Measurements from ENCODE around the gene TBK1. TPM values are rescaled to one million over a fixed set of nuclear protein-coding genes. Genes with fewer than 3 reads are reported as not detected.

TBK1 gene
- total and polyA plus RNA-seq, 10 of the 15 experiments (the other 5 are each of a cell fraction or from before 2014, with no cell fraction given), result 13.4 to 49.3 (median 37.7) TPM

- TF ChIP-seq, protein P1, sequence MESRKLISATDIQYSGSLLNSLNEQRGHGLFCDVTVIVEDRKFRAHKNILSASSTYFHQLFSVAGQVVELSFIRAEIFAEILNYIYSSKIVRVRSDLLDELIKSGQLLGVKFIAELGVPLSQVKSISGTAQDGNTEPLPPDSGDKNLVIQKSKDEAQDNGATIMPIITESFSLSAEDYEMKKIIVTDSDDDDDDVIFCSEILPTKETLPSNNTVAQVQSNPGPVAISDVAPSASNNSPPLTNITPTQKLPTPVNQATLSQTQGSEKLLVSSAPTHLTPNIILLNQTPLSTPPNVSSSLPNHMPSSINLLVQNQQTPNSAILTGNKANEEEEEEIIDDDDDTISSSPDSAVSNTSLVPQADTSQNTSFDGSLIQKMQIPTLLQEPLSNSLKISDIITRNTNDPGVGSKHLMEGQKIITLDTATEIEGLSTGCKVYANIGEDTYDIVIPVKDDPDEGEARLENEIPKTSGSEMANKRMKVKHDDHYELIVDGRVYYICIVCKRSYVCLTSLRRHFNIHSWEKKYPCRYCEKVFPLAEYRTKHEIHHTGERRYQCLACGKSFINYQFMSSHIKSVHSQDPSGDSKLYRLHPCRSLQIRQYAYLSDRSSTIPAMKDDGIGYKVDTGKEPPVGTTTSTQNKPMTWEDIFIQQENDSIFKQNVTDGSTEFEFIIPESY (IDR thresholded peaks at IDR 0.05), result no peak
- TF ChIP-seq HDAC2 (IDR thresholded peaks at IDR 0.05) (no peak), BCL3 (IDR thresholded peaks at IDR 0.05; ENCODE audit: borderline replicate concordance, insufficient read depth, low read depth, low read length, poor library complexity, severe bottlenecking) (no peak), YY1 (IDR thresholded peaks at IDR 0.05; ENCODE audit: low read depth, low read length) (no peak), BACH1 (IDR thresholded peaks at IDR 0.05; ENCODE audit: borderline replicate concordance) (no peak), BRCA1 (IDR thresholded peaks at IDR 0.05; ENCODE audit: low read depth, low read length) (no peak), KLF5 (IDR thresholded peaks at IDR 0.05; ENCODE audit: partially characterized antibody) (no peak)
These were observed 38.0 kb upstream of the TBK1 start (continued) for GRCh38 chr12:64413884-64414283.

DNA sequence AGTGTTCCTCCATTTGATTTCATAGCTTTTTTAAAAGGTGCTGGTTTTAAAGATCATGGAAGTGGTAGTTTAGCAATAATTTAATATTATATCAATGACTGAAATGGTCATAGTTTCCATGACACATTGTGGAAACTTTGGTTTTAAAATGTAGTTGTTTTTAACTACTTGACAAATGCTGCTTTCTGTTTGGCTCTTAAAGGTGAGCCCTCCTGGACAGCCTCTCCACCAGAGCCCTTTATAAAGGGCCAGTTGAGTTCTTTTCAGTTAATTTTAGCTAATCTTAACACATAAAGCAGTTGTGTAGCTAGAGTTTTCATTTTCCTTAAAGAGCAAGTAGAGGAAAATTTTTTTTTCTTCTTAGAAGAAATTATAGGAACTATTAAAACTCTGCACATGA lies 33.7 kb upstream of the TBK1 start:
- TF ChIP-seq MYC (IDR thresholded peaks at IDR 0.05; ENCODE audit: insufficient read depth, insufficient read length, insufficient replicate concordance, low read length, severe bottlenecking) (no peak), MTA3 (IDR thresholded peaks at IDR 0.05; ENCODE audit: borderline replicate concordance, low read length) (no peak)
- ATAC-seq (no peak), FAIRE-seq (no peak), DNase-seq (ENCODE audit: low read depth, low spot score) (no peak)
- no peaks in the 10 kb centered on the region for H3K79me2 ChIP-seq (ENCODE audit: control insufficient read depth, insufficient read depth, low read length)
- ChIA-PET RAD21 (ENCODE audit: unreplicated experiment) (interaction anchor here (0.8 kb wide), 1 partner anchor 14 kb away, joined by 3 read pairs; the partner anchor contains the start of gene XPOT), CTCF (interaction anchor here (0.7 kb wide), 1 partner anchor 9 kb away, joined by 3 read pairs; no protein-coding TSS in a partner anchor), POLR2A (no interaction called here), SMC1A (ENCODE audit: uncharacterized antibody, unreplicated experiment) (interaction anchor here (0.9 to 1.6 kb wide), 5 partner anchors 9 to 149 kb away, joined by 3 to 4 read pairs (median 3); partner anchors contain the start of gene XPOT)
- no peaks in the 10 kb centered on the region for H3K4me1 ChIP-seq (ENCODE audit: control insufficient read depth, insufficient read depth, low read length)
- intact Hi-C loops (cut with micrococcal nuclease; ENCODE audit: unreplicated experiment) (no loop called here), in situ Hi-C loops (cut with MboI) (no loop called here)
- no peaks in the 10 kb centered on the region for H4K20me1 ChIP-seq (ENCODE audit: control insufficient read depth, insufficient read depth)
- H3K27ac ChIP-seq (ENCODE audit: control insufficient read depth, insufficient read depth), result no peak overlapping the region
- no peak overlapping the region for H3K9ac ChIP-seq (ENCODE audit: control insufficient read depth, insufficient read depth, low read length)
- no TSS peak for BruUV-seq (replicated peaks)
- H3K4me2 ChIP-seq (ENCODE audit: control insufficient read depth, insufficient read depth), result no peak overlapping the region
- H3K36me3 ChIP-seq (ENCODE audit: control insufficient read depth in 2 of 2, insufficient read depth in 2 of 2, low read length in 1 of 2), result peaks cover 1 to 27% of the 10 kb centered on the region in 2 experiments; a peak in 2 of 4 replicates
- no peaks in the 10 kb centered on the region for H3K9me3 ChIP-seq (replicated peaks; ENCODE audit: control insufficient read depth, insufficient read depth, low read length)
- H2AFZ ChIP-seq (ENCODE audit: control insufficient read depth, low read depth, low read length), result no peak overlapping the region
- no peaks in the 10 kb centered on the region for H3K27me3 ChIP-seq (replicated peaks in 1 of 2; ENCODE audit: control insufficient read depth in 2 of 2, insufficient read depth in 2 of 2, low read length in 1 of 2)
- H3K4me3 ChIP-seq, result no peak overlapping the region

Data from GM12878 (cell line).